ENCODE measurements around the gene VILL.

VILL gene

GRCh38 chr3:37943126-37943525 is 47.5 kb upstream of the VILL start:
- Histone ChIP-seq H3K79me2 (ENCODE audit: low read length) (no peaks in the 10 kb centered on the region), H3K9me2 (replicated peaks; ENCODE audit: insufficient read depth, low read length) (no peaks in the 10 kb centered on the region), H3K27ac (ENCODE audit: low read length) (no peak overlapping the region), H4K20me1 (ENCODE audit: insufficient read depth, low read length) (no peaks in the 10 kb centered on the region), H3K4me3 (ENCODE audit: low read length) (no peak overlapping the region), H3K9me3 (replicated peaks; ENCODE audit: insufficient read depth, low read length) (no peaks in the 10 kb centered on the region), H2AFZ (ENCODE audit: low read length) (no peak overlapping the region), H3K9ac (ENCODE audit: low read length) (no peak overlapping the region), H3K27me3 (replicated peaks; ENCODE audit: insufficient read depth, low read length) (no peaks in the 10 kb centered on the region), H3K4me2 (ENCODE audit: low read depth, low read length) (no peak overlapping the region), H3K36me3 (replicated peaks; ENCODE audit: insufficient read depth, low read length) (no peaks in the 10 kb centered on the region), H3K4me1 (ENCODE audit: low read length) (0 out of 2 replicates have a peak, but pooled peaks cover 3% of the 10 kb centered on the region), H3F3A (ENCODE audit: insufficient read depth, low read length) (no peaks in the 10 kb centered on the region)
- TF ChIP-seq EZH2 (optimal IDR thresholded peaks at IDR 0.05; ENCODE audit: low read depth, low read length) (no peak), CTCF (IDR thresholded peaks at IDR 0.05; ENCODE audit: low read length) (no peak), EZH2phosphoT487 (IDR thresholded peaks at IDR 0.05; ENCODE audit: low read length) (no peak)
- no peak for DNase-seq

- Histone ChIP-seq H3K9ac (ENCODE audit: low read length) (no peak overlapping the region), H2AFZ (ENCODE audit: low read length) (no peak overlapping the region), H3K4me2 (ENCODE audit: low read depth, low read length) (no peak overlapping the region), H3K79me2 (ENCODE audit: low read length) (no peaks in the 10 kb centered on the region), H3K4me1 (ENCODE audit: low read length) (0 out of 2 replicates have a peak, but pooled peaks cover 3% of the 10 kb centered on the region), H3K9me3 (replicated peaks; ENCODE audit: insufficient read depth, low read length) (no peaks in the 10 kb centered on the region), H3K9me2 (replicated peaks; ENCODE audit: insufficient read depth, low read length) (no peaks in the 10 kb centered on the region), H4K20me1 (ENCODE audit: insufficient read depth, low read length) (no peaks in the 10 kb centered on the region), H3K4me3 (ENCODE audit: low read length) (no peak overlapping the region), H3K27ac (ENCODE audit: low read length) (no peak overlapping the region), H3K36me3 (replicated peaks; ENCODE audit: insufficient read depth, low read length) (no peaks in the 10 kb centered on the region), H3K27me3 (replicated peaks; ENCODE audit: insufficient read depth, low read length) (no peaks in the 10 kb centered on the region), H3F3A (ENCODE audit: insufficient read depth, low read length) (no peaks in the 10 kb centered on the region)
- TF ChIP-seq CTCF (IDR thresholded peaks at IDR 0.05; ENCODE audit: low read length) (no peak), EZH2 (optimal IDR thresholded peaks at IDR 0.05; ENCODE audit: low read depth, low read length) (no peak), EZH2phosphoT487 (IDR thresholded peaks at IDR 0.05; ENCODE audit: low read length) (no peak)
- no peak for DNase-seq
Observed at GRCh38 chr3:37943631-37944314, 46.8 kb upstream of the VILL start.

DNA sequence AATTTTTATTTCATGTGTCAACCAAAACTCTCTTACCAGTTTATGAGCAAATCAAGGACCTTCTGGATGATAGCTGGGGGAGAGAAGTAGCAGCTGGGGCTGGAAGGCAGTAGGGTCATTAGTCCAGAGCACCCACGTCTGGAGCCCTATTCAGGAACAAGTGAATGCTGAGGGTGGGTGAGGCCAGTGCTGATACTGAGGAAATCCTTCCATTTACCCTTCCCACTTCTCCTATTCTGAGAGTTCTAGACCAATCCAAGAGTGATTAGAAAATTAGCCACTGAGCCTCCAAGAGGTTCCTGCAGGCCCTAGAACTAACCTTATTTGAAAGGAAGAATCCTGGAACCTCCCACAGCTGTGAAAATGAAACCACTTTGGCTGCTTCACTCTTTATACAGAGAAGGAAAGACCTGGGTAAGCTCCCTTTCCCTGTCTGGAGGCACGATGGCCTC is 46.2 kb upstream of the VILL start:
- H3K9ac ChIP-seq (ENCODE audit: low read length), result no peak overlapping the region
- H3K36me3 ChIP-seq (replicated peaks; ENCODE audit: insufficient read depth, low read length), result no peaks in the 10 kb centered on the region
- DNase-seq, result no peak
- H3K79me2 ChIP-seq (ENCODE audit: low read length), result no peaks in the 10 kb centered on the region
- H3K27ac ChIP-seq (ENCODE audit: low read length), result no peak overlapping the region
- H2AFZ ChIP-seq (ENCODE audit: low read length), result no peak overlapping the region
- 0 out of 2 replicates have a peak, but pooled peaks cover 3% of the 10 kb centered on the region for H3K4me1 ChIP-seq (ENCODE audit: low read length)
- H3F3A ChIP-seq (ENCODE audit: insufficient read depth, low read length), result no peaks in the 10 kb centered on the region
- H3K9me2 ChIP-seq (replicated peaks; ENCODE audit: insufficient read depth, low read length), result no peaks in the 10 kb centered on the region
- no peaks in the 10 kb centered on the region for H4K20me1 ChIP-seq (ENCODE audit: insufficient read depth, low read length)
- no peaks in the 10 kb centered on the region for H3K27me3 ChIP-seq (replicated peaks; ENCODE audit: insufficient read depth, low read length)
- no peaks in the 10 kb centered on the region for H3K9me3 ChIP-seq (replicated peaks; ENCODE audit: insufficient read depth, low read length)
- H3K4me2 ChIP-seq (ENCODE audit: low read depth, low read length), result no peak overlapping the region
- no peak overlapping the region for H3K4me3 ChIP-seq (ENCODE audit: low read length)
- TF ChIP-seq EZH2 (optimal IDR thresholded peaks at IDR 0.05; ENCODE audit: low read depth, low read length) (no peak), CTCF (IDR thresholded peaks at IDR 0.05; ENCODE audit: low read length) (no peak), EZH2phosphoT487 (IDR thresholded peaks at IDR 0.05; ENCODE audit: low read length) (no peak)
